GM21529 (cell line): ENCODE measurements around the gene HTR1D.
"Not testable (repeated sequence)": the region's sequence is repeated elsewhere in the genome, so short reads cannot be mapped to it uniquely, and the experiment has no call there.

Experiments
- ATAC-seq: cut with Tn5 transposase; IDR thresholded peaks from one replicate; pipeline ENCODE4 v1.9.1; 2021; ENCODE audit not compliant: unreplicated experiment

The HTR1D gene

DNA sequence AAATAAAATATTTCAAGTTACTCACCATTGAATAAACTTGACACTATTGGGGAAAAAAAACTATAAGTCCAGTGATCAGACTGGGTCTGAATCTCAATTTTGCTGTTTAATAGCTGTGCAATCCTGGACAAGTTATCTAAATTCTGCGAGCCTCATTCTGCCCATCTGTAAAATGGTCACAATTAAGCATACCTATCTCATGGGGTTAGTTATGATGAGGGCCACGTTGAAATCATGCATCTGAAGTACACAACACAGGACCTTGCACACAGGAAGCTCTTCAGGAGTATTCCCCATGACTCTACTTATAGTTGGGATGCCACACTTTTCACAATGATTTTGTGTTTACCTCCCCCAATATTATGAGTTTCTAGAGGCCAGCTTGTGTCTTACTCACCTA is 3.8 kb upstream of the HTR1D start:
- ATAC-seq: no peak

DNA sequence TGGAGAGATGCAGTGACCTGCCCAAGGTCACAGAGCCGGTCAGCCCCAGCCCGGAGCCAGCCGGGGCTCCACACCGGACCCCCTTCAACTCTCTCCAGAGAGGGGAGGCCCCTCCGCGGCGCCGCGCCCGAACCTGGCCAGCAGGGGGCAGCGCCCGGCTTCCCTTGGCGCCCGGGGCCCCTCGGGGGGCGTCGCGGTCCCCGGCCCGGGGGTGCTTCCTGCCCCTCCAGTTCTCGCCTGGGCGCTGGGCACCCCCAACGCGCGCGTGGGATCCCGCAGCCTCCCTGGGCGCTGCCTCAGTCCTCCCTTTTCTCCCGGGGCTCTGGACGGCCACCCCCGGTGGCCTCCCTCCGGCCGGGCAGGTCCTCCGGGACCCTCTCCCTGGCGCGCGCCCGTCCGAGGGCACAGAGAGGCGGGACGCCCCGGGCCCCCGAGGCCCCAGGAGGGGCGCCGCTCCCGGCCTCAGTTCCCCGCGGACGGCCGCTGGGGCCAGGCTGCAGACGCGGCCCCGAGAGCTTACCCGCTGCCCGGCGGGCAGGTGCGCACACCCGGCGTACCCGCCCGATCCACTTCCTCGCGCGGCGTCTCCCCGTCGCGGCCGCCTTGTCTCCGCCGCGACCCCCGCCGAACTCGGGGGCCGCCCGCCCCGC is 406 bp downstream of the HTR1D start:
- no peak for ATAC-seq

DNA sequence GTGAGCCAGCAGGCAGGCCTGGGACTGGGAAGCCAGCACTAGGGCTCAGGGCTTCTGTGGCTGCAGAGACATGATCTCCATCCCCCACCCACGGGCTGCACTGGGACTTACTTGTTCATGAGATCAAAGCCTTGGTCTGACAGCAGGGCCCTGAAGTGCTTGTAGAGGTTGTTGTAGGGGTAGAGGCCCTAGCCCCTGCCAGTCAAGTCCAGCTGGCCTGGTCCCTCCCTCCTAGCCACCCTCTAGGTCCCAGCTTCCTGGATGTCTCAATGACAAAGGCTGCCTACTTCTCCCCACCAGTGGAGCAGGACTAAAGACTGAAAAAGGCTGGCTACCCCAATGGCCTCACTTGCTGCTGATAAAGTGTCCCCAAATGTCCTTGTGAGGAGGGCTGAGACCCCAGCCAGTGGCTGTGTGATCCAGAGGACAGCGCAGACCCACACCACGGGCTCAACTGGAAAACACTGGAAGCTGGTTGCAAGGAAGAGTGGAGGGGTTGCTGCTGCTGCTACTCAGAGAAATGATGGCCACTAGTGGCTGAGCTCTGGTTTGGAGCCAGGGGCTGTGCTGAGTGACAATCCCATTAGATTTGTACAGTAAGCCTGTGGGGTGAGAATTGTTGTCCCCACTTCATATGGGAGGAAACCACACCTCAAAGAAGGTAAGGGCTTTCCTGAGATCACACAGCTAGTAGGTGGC is 1.4 kb downstream of the HTR1D start:
- no peak for ATAC-seq

DNA sequence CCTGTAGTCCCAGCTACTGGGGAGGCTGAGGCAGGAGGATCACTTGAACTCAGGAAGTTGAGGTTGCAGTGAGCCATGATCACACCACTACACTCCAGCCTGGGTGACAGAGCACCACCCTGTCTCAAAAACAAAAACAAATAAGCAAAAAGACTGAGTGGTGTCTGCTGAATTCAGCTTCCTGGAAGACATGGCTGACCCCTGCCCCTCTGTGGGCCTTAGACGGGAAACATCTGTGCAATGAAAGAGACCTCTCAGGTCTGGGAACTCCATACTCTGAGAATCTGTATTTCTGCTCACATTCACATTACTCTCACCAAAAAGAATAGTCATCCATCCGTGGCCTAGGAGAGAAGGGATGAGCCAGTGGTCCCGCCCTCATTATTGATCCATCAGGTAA is 2.0 kb downstream of the HTR1D start:
- no peak for ATAC-seq

DNA sequence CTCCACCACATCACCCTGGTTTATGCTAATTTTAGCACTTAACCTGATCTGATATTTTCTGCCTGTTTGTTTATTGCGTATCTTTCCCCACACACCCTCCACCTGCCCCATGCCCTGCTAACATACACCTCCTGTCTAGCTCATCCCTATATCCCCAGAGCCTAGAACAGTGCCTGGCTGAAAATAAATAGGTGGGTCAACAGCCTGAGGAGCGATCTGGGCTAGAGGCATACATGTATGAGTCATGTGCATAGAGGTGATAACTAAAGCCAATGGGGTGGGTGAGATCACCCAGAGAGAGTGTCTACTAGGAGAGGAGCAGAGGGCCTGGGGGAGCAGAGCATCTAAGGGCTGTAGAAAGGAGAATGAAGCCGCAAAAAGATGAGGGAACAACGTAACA is 2.7 kb downstream of the HTR1D start:
- ATAC-seq: no peak

DNA sequence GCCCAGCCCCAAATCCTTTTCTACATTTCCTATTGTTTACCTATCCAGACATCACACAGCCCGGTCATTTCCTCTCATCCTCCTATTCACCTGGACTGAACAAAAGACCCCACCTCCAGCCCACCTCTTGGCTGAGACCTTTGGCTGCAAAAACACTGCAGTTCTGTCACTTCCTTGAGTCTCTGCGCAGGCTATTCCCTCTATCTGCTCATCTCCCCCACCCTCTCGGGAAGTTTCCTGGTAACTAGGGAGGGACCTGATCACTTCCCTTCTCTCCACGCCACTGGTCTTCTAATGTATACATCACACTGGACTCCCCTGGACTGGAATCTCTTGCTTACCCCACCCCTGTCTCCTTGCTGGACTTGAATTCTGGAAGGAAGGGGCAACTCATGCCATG is 5.3 kb downstream of the HTR1D start:
- ATAC-seq: no peak

DNA sequence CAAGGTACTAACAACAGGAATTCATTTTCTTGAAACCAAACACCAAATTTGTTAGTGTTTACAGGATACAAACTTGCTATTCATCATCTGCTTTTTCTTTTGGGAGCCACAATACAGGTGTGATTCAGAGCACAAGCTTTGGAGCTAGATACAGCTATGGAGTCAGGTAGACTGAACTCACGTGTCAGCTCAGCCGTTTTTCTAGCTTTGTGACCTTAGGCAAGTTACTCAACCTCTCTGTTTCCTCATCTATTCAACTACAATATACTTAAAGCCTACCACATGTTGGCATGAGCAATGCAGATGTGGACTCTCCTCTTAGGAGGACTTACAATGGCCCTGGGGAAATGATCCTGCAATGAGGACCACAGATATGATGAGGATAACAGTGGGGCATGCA is 6.3 kb downstream of the HTR1D start:
- no peak for ATAC-seq

DNA sequence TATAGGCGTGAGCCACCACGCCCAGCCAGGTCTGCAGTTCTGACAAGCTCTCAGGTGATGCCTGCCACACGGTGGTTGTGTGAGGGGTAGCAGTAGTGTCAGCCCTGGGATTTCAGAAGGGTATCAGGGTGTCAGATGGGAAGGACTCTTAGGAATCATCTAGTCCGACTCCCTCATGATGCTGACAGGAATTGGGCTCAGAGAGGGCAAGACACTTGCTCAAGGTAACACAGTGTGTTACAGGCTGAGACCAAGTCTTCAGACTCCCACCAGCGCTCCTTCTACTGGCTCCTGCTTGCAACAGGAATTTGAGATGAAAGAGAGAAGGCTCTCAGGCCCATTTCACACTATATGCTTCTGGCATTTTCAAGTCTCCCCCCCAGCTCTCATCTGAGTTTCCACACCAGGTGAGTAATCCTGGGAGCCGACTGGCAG is 6.9 kb downstream of the HTR1D start:
- ATAC-seq: no peak

DNA sequence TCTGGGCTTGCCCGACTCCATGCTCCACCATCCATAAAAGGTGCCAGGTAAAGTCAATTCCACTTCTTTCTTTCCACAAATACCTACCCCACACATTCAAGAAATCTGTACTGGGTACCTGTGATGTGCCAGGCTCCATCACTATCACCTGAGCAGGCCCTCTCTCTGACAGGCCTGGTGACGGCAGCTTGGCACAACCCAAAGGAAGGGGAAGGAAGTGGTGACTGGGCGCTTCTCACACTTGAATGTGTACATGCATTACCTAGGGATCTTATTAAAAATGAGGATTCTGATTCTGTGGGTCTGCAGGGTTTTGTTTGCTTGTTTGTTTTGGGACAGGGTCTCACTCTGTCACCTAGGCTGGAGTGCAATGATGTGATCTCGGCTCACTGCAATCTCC is 7.5 kb downstream of the HTR1D start:
- ATAC-seq: no peak

DNA sequence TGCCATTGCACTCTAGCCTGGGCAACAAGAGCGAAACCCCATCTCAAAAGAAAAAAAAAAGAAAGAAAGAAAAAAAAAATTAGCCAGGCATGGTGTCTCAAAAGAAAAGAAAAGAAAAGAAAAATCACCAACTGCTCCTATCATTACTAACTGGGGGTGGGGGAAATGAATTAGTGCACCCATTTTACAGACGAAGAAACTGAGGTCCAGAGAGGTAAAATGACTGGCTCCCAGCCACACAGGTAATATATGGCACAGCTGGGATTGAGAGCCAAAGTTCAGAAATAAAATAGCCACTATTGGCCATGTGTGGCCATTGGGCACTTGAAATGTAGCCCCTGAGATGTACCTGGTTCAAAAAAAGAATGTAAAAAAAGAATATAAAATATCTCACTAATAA is 8.8 kb downstream of the HTR1D start:
- ATAC-seq: no peak

DNA sequence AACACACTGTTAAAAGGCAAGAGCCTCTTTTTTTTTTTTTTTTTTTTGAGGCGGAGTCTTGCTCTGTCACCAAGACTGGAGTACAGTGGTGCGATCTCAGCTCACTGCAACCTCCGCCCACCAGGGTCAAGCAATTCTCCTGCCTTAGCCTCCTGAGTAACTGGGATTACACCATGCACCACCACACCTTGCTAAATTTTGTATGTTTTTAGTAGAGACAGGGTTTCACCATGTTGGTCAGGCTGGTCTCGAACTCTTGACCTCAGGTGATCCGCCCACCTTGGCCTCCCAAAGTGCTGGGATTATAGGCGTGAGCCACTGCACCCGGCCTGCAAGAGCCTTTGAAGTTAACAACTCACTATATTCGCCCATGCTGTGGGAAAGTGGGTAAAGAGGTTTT is 9.6 kb downstream of the HTR1D start:
- not testable (repeated sequence) for ATAC-seq

DNA sequence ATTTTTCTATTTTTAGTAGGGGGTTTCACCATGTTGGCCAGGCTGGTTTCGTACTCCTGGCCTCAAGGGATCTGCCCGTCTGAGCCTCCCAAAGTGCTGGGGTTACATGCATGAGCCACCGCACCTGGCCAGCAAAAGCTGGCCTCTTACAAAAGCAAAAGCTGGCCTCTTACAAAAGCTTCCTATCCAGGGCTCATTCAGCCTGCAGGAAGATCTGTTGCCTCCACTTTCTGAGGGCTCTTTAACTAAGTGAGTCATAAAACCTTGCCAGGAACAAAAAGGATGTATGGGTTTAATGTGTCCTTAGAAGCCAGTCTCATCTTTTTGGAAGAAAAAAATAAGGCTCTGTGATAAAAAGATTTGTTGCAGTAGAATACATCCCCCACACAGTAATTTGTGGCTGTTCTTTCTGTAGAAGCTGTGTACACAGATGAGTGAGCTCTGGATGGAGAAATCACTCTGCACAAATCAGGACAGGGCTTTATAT is 15.0 kb downstream of the HTR1D start:
- no peak for ATAC-seq

DNA sequence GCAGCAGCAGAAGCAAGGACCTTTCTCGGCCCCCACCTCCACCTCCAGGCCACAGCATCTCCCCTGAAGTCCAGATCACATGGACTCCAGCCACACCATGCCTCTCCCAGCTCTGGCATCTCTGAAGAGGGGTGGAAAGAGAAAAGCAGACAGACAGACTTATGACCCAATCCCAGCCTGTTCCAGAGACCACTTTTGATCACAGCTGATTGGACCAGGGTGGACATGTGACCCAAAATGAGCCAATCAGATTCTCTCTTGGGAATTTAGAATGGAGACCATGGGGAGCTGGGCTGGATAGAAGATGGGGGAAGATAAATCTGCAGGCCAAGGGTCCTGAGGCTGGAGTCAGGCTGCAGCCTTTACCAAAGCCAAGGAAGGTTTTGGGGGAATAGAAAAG is 16.4 kb downstream of the HTR1D start:
- no peak for ATAC-seq

DNA sequence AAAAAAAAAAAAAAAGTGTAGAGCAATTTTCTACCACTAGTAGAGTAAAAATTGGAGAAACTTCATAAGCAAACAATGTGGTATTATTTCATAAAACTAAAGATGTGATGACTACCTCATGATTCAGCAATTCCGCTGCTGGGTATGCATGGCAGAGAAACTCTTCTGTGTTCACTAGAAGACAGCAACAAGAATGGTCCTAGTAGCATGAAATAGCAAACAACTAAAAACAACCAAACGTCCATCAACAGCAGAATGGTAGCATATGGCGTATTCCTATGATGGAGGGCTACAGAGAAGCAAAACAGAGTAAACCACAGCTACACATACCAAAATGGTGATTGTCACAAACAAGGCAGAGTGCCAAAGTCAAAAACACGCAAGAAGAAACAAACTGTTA is 18.9 kb downstream of the HTR1D start:
- ATAC-seq: no peak

DNA sequence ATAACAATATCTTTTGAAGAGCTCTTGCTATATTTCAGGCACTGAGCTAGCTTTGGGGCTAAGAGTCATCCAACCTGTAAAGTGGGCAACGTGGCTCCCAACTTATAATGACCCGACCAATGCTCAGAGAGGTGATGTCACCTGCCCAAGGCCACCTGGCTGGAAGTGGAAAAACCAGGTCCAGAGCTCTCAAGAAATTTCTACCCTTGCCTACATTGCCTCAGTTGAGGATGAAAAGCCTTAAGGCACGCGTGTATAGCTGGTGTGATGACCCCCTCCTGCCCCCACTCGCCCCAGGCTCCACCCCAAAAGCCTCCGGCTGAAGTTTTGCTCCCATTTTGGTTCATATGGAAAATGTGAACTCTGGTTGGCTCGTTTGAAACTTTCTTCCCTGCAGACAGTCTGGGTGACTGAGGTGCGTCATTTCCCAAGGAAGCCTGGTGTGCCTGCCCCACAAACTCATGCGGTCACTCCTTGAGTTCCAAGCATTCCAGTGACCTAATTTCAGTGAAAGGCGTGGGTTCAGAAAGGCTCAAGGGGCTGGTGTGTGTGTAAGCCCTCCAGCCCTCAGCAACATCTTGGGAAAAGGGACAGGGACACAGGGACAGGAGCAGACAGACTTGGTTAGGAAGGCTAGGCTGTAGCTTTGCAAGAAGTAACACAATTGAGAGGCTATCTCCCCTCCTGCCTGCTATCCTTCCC is 20.5 kb downstream of the HTR1D start:
- ATAC-seq: no peak

DNA sequence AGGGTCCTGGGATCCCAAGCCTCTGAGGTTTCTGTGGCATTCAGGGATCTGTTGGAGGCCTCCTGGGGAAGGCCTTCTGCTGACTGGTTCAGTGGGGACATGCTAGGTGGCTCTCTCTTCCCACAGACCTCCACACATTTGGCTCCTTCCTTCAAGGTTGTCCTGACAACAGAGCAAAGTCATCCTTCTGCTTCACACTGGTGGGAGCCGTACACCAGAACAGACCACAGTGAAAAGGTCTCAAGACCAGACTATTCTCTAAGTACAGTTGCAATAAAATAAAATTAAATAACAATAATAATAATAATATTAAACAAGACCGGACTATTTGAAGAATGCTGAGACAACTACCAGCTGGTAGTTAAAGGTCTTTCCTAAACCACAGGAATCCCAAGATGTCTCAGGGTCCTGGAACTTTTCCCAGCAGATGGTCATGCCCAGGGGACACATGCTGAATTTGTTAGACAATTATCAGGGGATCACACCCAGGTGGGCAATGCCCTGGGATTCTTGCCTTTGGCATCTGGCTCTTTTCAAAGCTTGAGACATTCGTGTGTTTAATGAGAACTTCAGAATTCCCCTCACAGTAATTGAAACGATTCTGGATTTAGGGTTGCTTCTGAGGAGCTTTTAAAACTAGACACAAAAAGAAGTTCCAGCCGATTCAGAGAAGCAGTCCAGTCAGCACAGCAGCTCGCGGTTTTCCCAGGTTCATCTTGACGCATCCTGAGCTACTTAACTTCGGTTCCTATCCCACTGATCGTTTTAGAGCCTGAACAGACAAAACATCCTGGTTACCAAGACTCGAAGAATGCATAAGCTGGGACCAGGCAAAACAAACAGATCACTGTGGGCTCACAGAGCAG is 22.9 kb downstream of the HTR1D start:
- no peak for ATAC-seq

DNA sequence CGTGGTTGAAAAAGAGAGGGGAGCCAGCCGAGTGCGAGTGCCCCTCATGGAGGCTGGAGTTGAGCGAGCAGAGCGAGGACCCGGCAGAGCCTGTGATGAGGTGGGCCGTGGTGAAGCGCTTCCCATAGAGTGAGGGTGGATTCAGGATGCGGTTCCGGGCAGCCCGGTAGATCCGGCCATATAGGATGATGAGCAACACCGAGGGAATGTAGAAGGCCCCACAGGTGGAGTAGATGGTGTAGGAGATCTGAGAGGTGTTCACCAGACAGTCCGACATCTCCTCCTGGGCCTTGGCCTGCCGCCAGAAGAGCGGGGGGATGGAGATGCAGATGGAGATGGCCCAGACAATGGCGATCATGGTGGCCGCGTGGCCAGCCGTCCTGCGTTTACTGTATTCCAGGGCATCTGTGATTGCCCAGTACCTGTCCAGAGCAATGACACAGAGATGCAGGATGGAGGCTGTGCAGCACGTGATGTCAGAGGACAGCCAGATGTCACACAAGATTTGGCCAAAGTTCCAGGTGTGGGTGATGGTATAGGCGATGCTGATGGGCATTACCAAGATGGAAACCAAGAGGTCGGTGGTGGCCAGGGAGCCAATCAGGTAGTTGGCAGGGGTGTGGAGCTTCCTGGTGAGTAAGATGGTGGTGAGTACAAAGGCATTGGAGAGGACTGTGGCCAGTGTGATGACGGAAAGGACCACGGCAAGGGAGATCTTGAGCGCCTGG is 23.7 kb downstream of the HTR1D start:
- ATAC-seq: no peak

DNA sequence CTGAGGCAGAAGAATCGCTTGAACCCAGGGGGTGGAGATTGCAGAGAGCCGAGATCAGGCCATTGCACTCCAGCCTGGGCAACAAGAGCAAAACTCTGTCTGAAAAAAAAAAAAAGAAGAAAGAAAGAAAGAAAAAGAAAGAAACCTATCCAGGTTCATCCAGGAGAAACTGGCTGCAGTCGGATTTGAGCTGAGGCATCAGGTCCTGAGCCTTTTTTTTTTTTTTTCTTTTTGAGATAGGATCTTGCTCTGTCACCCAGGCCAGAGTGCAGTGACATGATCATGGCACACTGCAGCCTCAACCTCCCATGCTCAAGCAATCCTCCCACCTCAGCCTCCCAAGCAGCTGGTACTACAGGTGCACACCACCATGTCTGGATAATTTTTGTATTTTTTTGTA is 26.1 kb downstream of the HTR1D start:
- no peak for ATAC-seq

DNA sequence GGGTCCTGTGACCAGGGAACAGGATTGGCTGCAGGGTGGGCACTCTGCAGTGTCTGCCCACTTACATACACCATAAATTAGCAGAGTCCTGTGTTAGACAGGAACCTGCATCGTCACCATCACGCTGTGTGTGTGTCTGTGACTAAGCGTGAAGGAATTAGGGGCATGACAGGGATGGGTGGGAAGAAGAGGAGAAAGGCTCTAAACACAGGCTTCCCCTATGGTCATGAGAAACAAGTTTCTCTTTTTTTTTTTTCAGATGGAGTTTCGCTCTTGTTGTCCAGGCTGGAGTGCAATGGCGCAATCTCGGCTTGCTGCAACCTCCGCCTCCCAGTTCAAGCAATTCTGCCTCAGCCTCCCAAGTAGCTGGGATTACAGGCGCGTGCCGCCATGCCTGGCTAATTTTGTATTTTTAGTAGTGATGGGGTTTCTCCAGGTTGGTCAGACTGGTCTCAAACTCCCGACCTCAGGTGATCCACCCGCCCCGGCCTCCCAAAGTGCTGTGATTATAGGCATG is 28.3 kb downstream of the HTR1D start:
- ATAC-seq: not testable (repeated sequence)

DNA sequence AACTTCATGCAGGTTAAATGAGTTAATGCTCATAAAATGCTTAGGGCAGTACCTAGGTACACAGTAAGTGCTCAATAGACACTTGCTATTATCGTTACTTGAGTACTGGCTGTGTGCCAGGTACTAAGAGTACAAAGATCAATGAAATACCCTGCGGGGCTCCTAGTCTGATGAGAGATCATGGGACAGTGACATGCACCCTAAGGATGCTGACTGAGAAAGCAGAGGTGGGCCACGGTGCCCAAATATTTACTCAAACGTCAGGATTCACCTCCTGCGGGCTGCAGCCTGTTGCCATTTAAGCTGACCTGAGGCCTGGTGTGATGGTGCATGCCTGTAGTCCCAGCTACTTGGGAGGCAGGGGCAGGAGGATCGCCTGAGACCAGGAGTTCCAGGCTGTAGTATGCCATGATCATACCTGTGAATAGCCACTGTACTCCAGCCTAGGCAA is 28.8 kb downstream of the HTR1D start:
- ATAC-seq: no peak
